KMS-11 (cell line): ENCODE results near the gene SPAST.
"Not testable (repeated sequence)": the region's sequence is repeated elsewhere in the genome, so short reads cannot be mapped to it uniquely, and the experiment has no call there.

Experiments
- H2AFZ ChIP-seq: fragments of 200-600 bp; sonication (generic); 2 replicates; pipeline ENCODE4 v1.6.1; 2016; ENCODE audit warnings: antibody characterized with exemption, mixed run types, low read depth
- H3K27ac ChIP-seq: fragments of 200-600 bp; sonication (generic); 2 replicates; pipeline ENCODE4 v1.6.1; 2016; ENCODE audit warnings: mild to moderate bottlenecking, mixed run types
- H3K27me3 ChIP-seq: fragments of 200-600 bp; sonication (generic); 2 replicates; pipeline ENCODE4 v1.6.1; 2017; ENCODE audit warnings: mild to moderate bottlenecking, low read depth, mixed run types, moderate library complexity; ENCODE audit not compliant: insufficient read depth
- H3K36me3 ChIP-seq: fragments of 200-600 bp; sonication (generic); 2 replicates; pipeline ENCODE4 v1.6.1; 2017; ENCODE audit warnings: mild to moderate bottlenecking, mixed run types; ENCODE audit not compliant: insufficient read depth
- H3K4me1 ChIP-seq: fragments of 200-600 bp; sonication (generic); 2 replicates; pipeline ENCODE4 v1.6.1; 2016; ENCODE audit warnings: mild to moderate bottlenecking, low read depth, mixed run types; ENCODE audit not compliant: poor library complexity, severe bottlenecking
- H3K4me2 ChIP-seq: fragments of 200-600 bp; sonication (generic); 2 replicates; pipeline ENCODE4 v1.7.0; 2016; ENCODE audit warnings: mild to moderate bottlenecking, mixed run types
- H3K4me3 ChIP-seq: fragments of 200-600 bp; sonication (generic); IDR thresholded peaks from 2 replicates; pipeline ENCODE4 v1.6.1; 2017; ENCODE audit warnings: low read depth, low read length, mixed read lengths; ENCODE audit not compliant: insufficient read depth
- H3K79me2 ChIP-seq: fragments of 200-600 bp; sonication (generic); 2 replicates; pipeline ENCODE4 v1.6.1; 2016; ENCODE audit warnings: low read depth, mixed run types; ENCODE audit not compliant: insufficient read depth
- H3K9ac ChIP-seq: fragments of 200-600 bp; sonication (generic); 2 replicates; pipeline ENCODE4 v1.6.1; 2016; ENCODE audit warnings: mild to moderate bottlenecking, mixed run types
- H4K20me1 ChIP-seq: fragments of 200-600 bp; sonication (generic); 2 replicates; pipeline ENCODE4 v1.6.1; 2016; ENCODE audit warnings: mild to moderate bottlenecking, mixed run types; ENCODE audit not compliant: insufficient read depth
- CTCF ChIP-seq: fragments of 200-600 bp; sonication (generic); conservative IDR thresholded peaks from 2 replicates; pipeline ENCODE4 v1.6.1; 2017; ENCODE audit warnings: low read depth, mild to moderate bottlenecking, antibody characterized with exemption, low read length, moderate library complexity, mixed read lengths

Gene SPAST

GRCh38 chr2:32200814-32201213, 137.5 kb downstream of the SPAST start:
- Histone ChIP-seq H3K36me3 (no peaks in the 10 kb centered on the region), H3K79me2 (no peaks in the 10 kb centered on the region), H3K4me3 (no peak overlapping the region), H3K4me2 (0 out of 2 replicates have a peak overlapping the region, but pooled peaks have one; percentile 3), H3K27me3 (no peaks in the 10 kb centered on the region), H3K4me1 (peaks cover 20% of the 10 kb centered on the region), H3K27ac (no peak overlapping the region), H4K20me1 (no peaks in the 10 kb centered on the region), H2AFZ (no peak overlapping the region), H3K9ac (no peak overlapping the region)
- no peak for TF ChIP-seq CTCF

GRCh38 chr2:32203428-32203827, 140.1 kb downstream of the SPAST start:
- H4K20me1 ChIP-seq, H3K4me3 ChIP-seq, H3K27me3 ChIP-seq, H3K79me2 ChIP-seq, H2AFZ ChIP-seq, H3K27ac ChIP-seq, H3K36me3 ChIP-seq, H3K4me2 ChIP-seq, H3K9ac ChIP-seq: not testable (repeated sequence)
- H3K4me1 ChIP-seq: peaks cover 20% of the 10 kb centered on the region
